Panc1 (cell line): Measurements from ENCODE around the gene KRT9. TPM values are rescaled to one million over a fixed set of nuclear protein-coding genes. Genes with fewer than 3 reads are reported as not detected.

ENCODE experiments used
- ATAC-seq: fragments of 200-7000 bp; cut with Tn5 transposase; 2 replicates; pipeline ENCODE4 v1.9.1; 2020; ENCODE audit warnings: mild to moderate bottlenecking, moderate library complexity
- BruUV-seq: library from RNA; stranded (reverse); fragments of 400-500 nt; replicated peaks from 2 replicates; lab custom pipeline; 2021; lab: Mats Ljungman, UMichigan
- CTCF ChIA-PET: fragments of 300-600 bp; sonication (Branson Sonifier 250); formaldehyde crosslinking; loops from one replicate; lab custom pipeline; 2022; ENCODE audit warnings: antibody characterized with exemption; lab: Charles Lee
- POLR2A ChIA-PET: fragments of 300-600 bp; sonication (Branson Sonifier 250); formaldehyde crosslinking; loops from one replicate; lab custom pipeline; 2022; ENCODE audit warnings: antibody characterized with exemption; lab: Charles Lee
- DNase-seq: peaks from one replicate; pipeline ENCODE4 v3.0.0-alpha.2; 2010; ENCODE audit warnings: low read depth, low spot score
- H3K27ac ChIP-seq: 2 replicates; pipeline ENCODE4 v1.5.1; 2011; ENCODE audit warnings: mild to moderate bottlenecking, low read length, inconsistent platforms
- H3K27me3 ChIP-seq: fragments of 200-500 bp; sonication (Bioruptor generic); 2 replicates; pipeline ENCODE4 v1.6.0; 2014; ENCODE audit warnings: low read length, inconsistent platforms; ENCODE audit not compliant: control insufficient read depth, insufficient read depth
- H3K36me3 ChIP-seq: fragments of 200-500 bp; sonication (Bioruptor generic); 2 replicates; pipeline ENCODE4 v1.5.1; 2014; ENCODE audit warnings: inconsistent platforms, mild to moderate bottlenecking, low read length, moderate library complexity; ENCODE audit not compliant: control insufficient read depth, insufficient read depth
- H3K4me1 ChIP-seq: 2 replicates; pipeline ENCODE4 v1.5.1; 2011; ENCODE audit warnings: inconsistent platforms, mild to moderate bottlenecking, low read length, moderate library complexity; ENCODE audit not compliant: control insufficient read depth, insufficient read depth
- H3K4me3 ChIP-seq, 2 experiments: 2 replicates each; pipeline ENCODE4 v1.5.1; 2011 to 2012; ENCODE audit warnings: low read depth in 2 of 2, low read length in 2 of 2, mild to moderate bottlenecking in 2 of 2, inconsistent platforms in 1 of 2, moderate library complexity in 1 of 2
- H3K9me3 ChIP-seq: fragments of 200-500 bp; sonication (Bioruptor generic); 2 replicates; pipeline ENCODE4 v1.5.1; 2014; ENCODE audit warnings: low read depth, mild to moderate bottlenecking, inconsistent platforms, low read length, moderate library complexity; ENCODE audit not compliant: control insufficient read depth, insufficient read depth
- POLR2AphosphoS5 ChIP-seq: IDR thresholded peaks from 2 replicates; pipeline ENCODE4 v1.6.1; 2012; ENCODE audit warnings: mild to moderate bottlenecking, low read depth, low read length, moderate library complexity
- SIN3A ChIP-seq: IDR thresholded peaks from 2 replicates; pipeline ENCODE4 v1.6.1; 2012; ENCODE audit warnings: low read depth, mild to moderate bottlenecking, low read length, moderate library complexity, borderline replicate concordance; ENCODE audit not compliant: insufficient read depth
- TCF7L2 ChIP-seq: IDR thresholded peaks from 2 replicates; pipeline ENCODE4 v1.6.1; 2011; ENCODE audit warnings: mild to moderate bottlenecking, low read depth, low read length, inconsistent platforms
- in situ Hi-C: cut with HindIII; loops from 2 replicates; pipeline ENCODE4 v1.10.0; 2016; ENCODE audit warnings: low sequenced_read_pairs, low pct_unique_long_range_greater_than_20kb
- intact Hi-C: fragments of 100-400 bp; cut with micrococcal nuclease; formaldehyde crosslinking; loops from one replicate; pipeline ENCODE4 v1.10.0; 2022; ENCODE audit not compliant: unreplicated experiment
- total RNA-seq: library from RNA; stranded (reverse); gene quantifications from one replicate; pipeline ENCODE4 v1.2.1, GENCODE V29; 2021; ENCODE audit not compliant: unreplicated experiment
- TF ChIP-seq, protein P1 (sequence below): fragments of 450-650 bp; IDR thresholded peaks from 2 replicates; pipeline ENCODE4 v1.5.1; 2017; ENCODE audit warnings: mild to moderate bottlenecking
- TF ChIP-seq, protein P2 (sequence below), 2 experiments: IDR thresholded peaks; 2 replicates each; pipeline ENCODE4 v1.6.1; 2011 to 2012; ENCODE audit warnings: low read depth in 2 of 2, control low read depth in 1 of 2, low read length in 1 of 2, mild to moderate bottlenecking in 1 of 2, moderate library complexity in 1 of 2; ENCODE audit not compliant: insufficient read depth in 1 of 2

The KRT9 gene
- total RNA-seq, 1 experiment from 2014 or later: not detected

DNA sequence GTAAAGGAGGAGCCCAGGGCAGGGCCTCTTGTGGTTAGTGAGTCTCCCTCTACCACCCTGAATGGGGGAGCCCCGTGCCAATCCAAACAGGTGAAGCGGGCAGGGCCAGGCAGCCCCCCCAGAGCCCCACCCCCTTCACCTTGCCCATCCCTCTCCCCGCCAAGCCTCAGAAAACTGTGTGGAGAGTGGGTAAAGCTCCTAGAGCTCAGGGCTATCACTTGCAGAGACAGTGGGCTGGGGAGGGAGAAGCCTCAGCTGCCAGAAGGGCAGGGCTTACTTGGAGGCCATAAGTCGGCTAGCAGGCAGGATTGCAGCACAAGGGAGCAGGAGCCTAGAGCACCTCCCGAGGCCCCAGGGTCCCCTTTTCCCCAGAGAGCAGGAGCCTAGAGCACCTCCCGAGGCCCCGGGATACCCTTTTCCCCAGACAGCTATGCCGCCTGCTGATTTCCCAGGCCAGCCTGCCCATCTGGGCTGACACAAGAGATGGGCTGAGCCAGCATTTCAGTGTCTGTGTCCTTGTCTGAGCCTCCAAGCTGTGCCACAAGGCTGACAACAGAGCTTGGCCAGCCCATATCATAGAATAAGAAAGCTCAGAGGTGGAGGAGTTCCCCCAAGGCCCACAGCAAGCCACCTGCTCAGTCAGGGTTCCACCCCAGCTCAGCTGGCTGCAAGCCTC, 21.6 kb upstream of the KRT9 start:
- ChIA-PET POLR2A (no interaction called here), CTCF (no interaction called here)
- ATAC-seq (peak; percentile 61; the same call in 1 of the 2 replicates), DNase-seq (no peak)
- H3K9me3 ChIP-seq: no peaks in the 10 kb centered on the region
- no peaks in the 10 kb centered on the region for H3K36me3 ChIP-seq
- intact Hi-C loops: loop anchor here (5.0 kb wide), 1 partner anchor 54 kb away; no protein-coding TSS in a partner anchor
- in situ Hi-C loops: no loop called here
- H3K27me3 ChIP-seq: no peaks in the 10 kb centered on the region
- no TSS peak for BruUV-seq
- no peak overlapping the region for H3K4me3 ChIP-seq
- TF ChIP-seq POLR2AphosphoS5: no peak
- TF ChIP-seq TCF7L2: no peak
- TF ChIP-seq, protein P1, sequence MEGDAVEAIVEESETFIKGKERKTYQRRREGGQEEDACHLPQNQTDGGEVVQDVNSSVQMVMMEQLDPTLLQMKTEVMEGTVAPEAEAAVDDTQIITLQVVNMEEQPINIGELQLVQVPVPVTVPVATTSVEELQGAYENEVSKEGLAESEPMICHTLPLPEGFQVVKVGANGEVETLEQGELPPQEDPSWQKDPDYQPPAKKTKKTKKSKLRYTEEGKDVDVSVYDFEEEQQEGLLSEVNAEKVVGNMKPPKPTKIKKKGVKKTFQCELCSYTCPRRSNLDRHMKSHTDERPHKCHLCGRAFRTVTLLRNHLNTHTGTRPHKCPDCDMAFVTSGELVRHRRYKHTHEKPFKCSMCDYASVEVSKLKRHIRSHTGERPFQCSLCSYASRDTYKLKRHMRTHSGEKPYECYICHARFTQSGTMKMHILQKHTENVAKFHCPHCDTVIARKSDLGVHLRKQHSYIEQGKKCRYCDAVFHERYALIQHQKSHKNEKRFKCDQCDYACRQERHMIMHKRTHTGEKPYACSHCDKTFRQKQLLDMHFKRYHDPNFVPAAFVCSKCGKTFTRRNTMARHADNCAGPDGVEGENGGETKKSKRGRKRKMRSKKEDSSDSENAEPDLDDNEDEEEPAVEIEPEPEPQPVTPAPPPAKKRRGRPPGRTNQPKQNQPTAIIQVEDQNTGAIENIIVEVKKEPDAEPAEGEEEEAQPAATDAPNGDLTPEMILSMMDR: no peak
- no peaks in the 10 kb centered on the region for H3K4me1 ChIP-seq
- no peak overlapping the region for H3K27ac ChIP-seq

DNA sequence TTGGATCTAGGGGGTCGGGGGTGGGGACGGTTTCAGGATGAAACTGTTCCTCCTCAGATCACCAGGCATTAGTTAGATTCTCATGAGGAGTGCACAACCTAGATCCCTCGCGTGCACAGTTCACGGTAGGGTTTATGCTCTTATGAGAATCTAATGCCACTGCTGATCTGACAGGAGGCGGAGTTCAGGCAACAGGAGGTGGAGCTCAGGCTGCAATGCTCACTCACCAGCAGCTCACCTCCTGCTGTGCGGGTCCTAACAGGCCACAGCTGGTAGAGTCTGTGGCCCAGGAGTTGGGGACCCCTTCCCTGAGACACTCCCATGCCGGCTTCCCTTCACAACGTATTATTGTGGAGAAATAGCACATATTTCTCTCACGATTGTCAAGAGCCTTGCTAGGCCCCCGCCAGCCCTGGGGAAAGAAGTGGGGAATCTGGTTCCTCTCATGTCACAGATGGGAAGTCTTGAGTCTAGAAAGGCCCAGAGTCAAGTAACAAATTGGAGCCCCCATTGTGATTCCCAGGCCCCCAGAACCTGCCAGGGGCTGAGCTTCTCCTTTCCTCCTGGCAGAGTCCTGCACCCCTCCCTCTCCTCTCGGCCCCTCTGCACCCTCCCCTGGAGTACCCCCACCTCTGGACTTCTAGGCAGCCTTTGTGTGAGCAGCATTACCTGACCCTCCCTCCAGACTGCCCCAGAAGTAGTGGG, 20.9 kb upstream of the KRT9 start:
- ATAC-seq (no peak), DNase-seq (no peak)
- ChIA-PET POLR2A (no interaction called here), CTCF (interaction anchor here (0.6 to 2.2 kb wide), 3 partner anchors 13 to 56 kb away, joined by 3 to 10 read pairs (median 3); no protein-coding TSS in a partner anchor)
- H3K4me1 ChIP-seq: no peaks in the 10 kb centered on the region
- no TSS peak for BruUV-seq
- TF ChIP-seq TCF7L2 (no peak), SIN3A (no peak), POLR2AphosphoS5 (no peak)
- TF ChIP-seq, protein P1: no peak
- TF ChIP-seq, protein P2, sequence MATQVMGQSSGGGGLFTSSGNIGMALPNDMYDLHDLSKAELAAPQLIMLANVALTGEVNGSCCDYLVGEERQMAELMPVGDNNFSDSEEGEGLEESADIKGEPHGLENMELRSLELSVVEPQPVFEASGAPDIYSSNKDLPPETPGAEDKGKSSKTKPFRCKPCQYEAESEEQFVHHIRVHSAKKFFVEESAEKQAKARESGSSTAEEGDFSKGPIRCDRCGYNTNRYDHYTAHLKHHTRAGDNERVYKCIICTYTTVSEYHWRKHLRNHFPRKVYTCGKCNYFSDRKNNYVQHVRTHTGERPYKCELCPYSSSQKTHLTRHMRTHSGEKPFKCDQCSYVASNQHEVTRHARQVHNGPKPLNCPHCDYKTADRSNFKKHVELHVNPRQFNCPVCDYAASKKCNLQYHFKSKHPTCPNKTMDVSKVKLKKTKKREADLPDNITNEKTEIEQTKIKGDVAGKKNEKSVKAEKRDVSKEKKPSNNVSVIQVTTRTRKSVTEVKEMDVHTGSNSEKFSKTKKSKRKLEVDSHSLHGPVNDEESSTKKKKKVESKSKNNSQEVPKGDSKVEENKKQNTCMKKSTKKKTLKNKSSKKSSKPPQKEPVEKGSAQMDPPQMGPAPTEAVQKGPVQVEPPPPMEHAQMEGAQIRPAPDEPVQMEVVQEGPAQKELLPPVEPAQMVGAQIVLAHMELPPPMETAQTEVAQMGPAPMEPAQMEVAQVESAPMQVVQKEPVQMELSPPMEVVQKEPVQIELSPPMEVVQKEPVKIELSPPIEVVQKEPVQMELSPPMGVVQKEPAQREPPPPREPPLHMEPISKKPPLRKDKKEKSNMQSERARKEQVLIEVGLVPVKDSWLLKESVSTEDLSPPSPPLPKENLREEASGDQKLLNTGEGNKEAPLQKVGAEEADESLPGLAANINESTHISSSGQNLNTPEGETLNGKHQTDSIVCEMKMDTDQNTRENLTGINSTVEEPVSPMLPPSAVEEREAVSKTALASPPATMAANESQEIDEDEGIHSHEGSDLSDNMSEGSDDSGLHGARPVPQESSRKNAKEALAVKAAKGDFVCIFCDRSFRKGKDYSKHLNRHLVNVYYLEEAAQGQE (IDR thresholded peaks at IDR 0.05; ENCODE audit: insufficient read depth in 1 of 2, low read depth in 2 of 2, low read length in 1 of 2): no peak
- H3K4me3 ChIP-seq: no peak overlapping the region
- H3K9me3 ChIP-seq: no peaks in the 10 kb centered on the region
- H3K36me3 ChIP-seq: no peaks in the 10 kb centered on the region
- intact Hi-C loops: loop anchor here (5.0 kb wide), 1 partner anchor 55 kb away; no protein-coding TSS in a partner anchor
- in situ Hi-C loops: no loop called here
- H3K27me3 ChIP-seq: no peaks in the 10 kb centered on the region
- no peak overlapping the region for H3K27ac ChIP-seq
